ENCODE measurements around the gene COL26A1.
"Not testable (repeated sequence)": the region's sequence is repeated elsewhere in the genome, so short reads cannot be mapped to it uniquely, and the experiment has no call there.

COL26A1 gene

DNA sequence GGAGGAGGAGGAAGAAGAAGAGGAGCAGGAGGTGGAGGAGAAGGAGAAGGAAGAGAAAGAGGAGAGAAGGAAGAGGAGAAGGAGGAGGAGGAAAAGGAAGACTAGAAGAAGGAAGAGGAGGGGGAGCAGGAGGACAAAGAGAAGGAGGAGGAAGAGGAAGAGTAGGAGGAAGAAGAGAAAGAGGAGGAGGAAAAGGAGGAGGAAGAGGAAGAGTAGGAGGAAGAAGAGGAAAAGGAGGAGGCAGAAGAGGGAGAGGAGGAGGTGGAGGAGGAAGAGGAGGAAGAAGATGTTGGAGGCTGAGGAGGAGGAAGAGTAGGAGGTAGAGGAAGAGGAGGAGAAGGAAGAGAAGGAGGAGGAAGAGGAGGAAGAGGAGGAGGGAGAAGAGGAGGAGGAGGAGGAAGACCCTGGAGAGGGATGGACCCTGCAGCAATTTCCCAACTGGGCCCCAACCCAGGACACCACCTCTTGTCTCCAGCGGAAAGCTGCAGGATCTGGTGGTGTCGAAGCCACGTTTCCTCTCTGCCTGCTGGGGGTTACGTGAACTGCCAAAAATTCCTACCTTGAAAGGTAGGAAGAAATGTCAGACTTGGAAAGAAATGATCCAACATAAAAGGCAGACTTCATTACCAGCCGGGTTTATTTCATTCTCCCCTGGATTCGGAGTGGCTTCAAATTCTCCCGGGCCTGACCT lies 38.9 kb downstream of the COL26A1 start:
- no peak for DNase-seq (ENCODE audit: low read depth in 2 of 2, low spot score in 1 of 2)

DNA sequence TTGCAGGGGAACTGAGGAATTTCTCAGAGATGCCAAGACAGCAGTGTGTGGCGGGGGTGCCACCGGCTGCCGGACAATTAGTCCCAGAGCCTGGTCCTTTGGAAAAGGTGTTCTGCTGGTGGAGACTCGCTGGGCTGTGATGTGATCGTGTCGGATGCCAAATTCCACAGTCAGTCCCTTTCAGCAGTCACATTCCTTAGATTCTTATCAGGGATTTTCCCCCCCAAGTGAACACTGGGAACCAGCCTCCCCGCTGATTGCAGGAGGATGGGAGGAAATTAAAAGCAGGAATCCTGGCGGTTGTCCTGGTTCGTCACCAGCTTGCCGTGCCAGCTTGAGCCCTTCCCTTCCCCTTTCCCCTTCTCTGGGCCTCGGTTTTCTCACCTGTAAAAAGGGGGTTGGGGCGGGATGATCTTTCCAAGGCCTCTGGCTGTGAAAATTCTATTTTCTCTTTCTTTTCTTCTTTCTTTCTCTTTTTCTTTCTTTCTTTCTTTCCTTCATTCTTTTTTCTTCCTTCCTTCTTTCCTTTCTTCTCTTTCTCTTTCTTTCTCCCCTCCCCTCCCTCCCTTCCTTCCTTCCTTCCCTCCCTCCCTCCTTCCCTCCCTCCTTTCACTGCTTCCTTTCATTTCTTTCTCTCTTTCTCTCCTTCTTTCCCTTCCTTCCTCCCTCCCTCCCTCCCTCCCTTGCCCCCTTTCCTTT lies 39.6 kb downstream of the COL26A1 start:
- no peak for DNase-seq (ENCODE audit: low read depth in 2 of 2, low spot score in 1 of 2)

DNA sequence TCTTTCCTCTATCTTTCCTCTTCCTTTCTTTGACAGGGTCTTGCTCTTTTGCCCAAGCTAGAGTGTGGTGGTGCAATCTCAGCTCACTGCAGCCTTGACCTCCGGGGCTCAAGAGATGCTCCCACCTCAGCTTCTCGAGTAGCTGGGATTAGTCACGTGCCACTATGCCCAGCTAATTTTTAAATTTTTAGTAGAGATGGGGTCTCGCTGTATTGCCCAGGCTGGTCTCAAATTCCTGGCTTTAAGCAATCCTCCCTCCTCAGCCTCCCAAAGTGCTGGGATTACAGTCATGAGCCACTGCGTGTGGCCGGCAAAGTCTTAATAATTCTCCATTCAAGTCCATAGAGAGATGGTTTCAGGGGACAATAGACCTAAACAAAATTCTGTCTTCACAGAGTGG lies 40.2 kb downstream of the COL26A1 start:
- no peak for DNase-seq (ENCODE audit: low read depth in 2 of 2, low spot score in 1 of 2)

DNA sequence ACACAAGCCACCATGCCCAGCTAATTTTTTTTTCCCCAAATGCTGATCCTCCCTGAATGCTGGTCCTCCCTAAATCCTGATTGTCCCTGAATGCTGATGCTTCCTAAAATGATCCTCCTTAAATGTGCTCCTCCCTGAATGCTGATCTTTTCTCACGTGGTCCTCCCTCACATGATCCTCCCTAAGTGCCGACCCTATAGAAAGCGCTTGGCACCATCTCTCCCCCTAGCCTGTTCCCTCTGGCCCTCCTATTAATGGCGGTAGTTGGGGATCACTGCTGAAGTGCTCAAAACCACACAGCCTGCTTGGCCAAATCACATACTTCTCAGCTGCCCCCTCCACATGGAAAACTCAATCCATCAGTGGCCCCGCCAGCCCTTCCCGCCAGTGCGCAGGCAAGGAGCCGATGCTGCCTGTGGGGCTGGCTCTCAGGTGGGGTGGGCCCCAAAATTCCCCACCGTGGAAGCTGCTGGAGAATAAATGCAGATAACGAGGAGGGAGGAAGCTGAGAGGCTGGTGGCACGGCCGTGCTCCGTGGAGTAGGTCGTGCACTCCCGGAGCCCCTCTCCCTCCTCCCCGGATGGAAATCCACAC lies 42.9 kb downstream of the COL26A1 start:
- no peak for DNase-seq (ENCODE audit: low read depth in 2 of 2, low spot score in 1 of 2)

DNA sequence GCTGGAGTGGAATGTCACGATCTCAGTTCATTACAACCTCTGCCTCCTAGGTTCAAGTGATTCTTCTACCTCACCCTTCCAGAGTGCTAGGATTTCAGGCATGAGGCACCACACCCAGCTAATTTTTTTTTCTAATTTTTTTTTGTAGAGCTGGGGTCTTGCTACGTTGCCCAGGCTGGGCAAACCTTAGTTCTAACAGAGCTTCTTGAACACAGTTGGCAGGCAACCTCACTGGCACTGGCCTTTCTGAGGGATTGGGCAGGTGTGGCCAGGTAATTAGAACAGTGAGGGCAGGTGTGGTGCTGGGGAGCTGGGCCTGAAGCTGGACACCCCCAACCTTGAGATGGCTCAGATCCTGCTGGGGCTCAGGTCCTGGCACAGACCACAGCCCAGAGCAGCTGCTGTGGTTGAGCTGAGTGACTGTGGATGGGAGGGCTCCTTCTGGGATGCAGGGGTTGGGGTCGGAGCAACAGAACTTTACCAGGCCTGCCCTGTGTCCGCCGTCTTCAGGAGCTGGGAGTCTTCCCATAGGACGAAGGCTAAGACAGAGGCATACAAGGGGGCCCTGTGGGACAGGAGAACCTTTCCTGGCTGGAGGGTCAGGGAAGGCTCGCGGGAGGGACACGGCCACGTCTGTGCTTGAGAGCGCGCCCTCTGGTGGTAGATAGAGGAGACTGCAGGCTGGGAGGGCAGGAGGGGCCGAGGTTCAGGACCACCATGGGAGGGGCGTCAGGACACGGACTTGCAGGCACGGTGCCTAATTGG lies 48.2 kb downstream of the COL26A1 start:
- DNase-seq (ENCODE audit: low read depth in 2 of 2, low spot score in 1 of 2), result peak in 1 of 2 donors; percentile 17

DNA sequence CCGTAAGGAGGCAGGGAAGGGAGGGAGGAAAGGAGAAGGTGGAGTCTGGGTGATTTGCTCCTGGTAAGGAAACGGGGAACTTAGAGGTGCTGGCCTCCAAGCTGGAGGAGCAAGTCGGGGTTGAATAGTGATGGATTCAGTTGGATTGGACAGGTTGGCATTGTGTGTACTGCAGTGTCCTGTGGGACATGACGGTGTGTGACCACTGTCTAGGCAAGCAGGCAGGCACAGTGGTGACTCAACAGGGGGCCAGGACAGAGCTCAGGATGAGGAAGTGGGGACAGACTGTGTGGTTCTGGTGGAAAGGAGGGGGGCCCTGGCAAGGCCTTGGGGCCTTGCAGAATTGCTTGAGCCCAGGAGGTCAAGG lies 48.8 kb downstream of the COL26A1 start:
- DNase-seq (ENCODE audit: low read depth in 2 of 2, low spot score in 1 of 2), result no peak

DNA sequence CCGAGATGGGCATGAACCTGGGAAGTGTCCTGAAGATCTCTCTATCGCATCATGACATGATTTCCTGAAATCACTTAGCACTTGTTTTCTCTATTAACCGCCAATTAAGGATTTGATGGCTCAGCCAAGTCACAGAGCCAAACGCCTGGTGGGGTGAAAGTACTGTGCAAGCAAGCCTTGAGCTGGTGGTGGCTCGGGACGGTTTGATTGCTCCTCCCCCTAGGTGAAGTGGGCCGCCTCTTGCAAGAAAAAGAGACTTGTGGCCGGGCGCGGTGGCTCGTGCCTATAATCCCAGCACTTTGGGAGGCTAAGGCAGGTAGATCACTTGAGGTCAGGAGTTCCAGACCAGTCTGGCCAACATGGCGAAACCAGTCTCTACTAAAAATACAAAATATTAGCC lies 50.3 kb downstream of the COL26A1 start:
- no peak for DNase-seq (ENCODE audit: low read depth in 2 of 2, low spot score in 1 of 2)

DNA sequence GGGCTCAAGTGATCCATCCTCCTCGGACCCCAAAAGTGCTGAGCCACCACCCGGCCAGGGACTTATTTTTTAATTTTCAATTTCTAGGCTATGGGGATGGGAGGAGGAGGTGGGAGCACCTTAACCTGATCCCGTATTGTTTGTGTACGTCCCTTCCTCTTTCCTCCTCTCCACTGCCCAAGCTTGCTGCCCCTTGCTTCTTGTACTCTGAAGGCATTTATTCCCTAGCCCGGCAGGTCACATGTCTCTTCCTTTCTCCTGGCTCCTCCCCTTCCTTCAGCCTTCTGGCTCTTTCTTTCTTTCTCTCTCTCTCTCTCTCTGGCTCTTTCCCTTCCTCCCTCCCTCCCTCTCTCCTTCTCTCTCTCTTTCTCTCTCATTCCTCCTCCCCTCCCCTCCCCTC lies 56.0 kb downstream of the COL26A1 start:
- no peak for DNase-seq (ENCODE audit: low read depth in 2 of 2, low spot score in 1 of 2)

DNA sequence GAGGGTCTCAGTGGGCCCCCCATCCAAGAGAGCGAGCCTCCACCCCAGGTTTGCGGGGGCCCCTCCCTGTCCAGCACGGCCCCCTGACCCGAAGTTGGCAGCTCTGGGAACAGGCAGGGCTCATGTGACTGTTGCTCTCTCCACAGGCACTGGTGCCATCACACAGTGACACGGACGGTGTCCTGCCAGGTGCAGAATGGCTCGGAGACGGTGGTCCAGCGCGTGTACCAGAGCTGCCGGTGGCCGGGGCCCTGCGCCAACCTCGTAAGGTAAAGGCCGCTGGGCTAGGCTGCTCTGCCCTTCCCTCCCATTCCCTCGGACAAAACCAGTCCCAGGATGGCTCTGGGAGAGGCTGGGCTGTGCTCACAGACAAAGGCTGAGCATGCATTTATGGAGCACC lies 57.2 kb downstream of the COL26A1 start:
- no peak for DNase-seq (ENCODE audit: low read depth in 2 of 2, low spot score in 1 of 2)

DNA sequence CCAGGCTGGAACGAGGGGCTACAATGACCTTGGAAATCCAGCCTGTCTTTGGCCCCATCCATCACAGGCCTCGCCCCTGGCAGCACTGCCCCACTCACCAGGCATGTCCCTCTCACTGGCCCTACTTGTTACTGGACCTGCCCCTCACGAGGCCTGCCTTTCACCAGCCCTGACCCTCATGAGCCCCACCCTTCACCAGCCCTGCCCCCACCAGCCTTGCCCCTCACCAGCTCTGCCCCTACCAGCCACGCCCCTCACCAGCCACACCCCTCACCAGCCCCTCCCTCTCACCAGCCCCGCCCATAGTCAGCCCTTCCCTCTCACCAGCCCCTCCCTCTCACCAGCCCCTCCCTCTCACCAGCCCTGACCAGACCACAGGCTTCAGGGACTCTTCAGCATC lies 57.8 kb downstream of the COL26A1 start:
- DNase-seq (ENCODE audit: low read depth in 2 of 2, low spot score in 1 of 2), result no peak

DNA sequence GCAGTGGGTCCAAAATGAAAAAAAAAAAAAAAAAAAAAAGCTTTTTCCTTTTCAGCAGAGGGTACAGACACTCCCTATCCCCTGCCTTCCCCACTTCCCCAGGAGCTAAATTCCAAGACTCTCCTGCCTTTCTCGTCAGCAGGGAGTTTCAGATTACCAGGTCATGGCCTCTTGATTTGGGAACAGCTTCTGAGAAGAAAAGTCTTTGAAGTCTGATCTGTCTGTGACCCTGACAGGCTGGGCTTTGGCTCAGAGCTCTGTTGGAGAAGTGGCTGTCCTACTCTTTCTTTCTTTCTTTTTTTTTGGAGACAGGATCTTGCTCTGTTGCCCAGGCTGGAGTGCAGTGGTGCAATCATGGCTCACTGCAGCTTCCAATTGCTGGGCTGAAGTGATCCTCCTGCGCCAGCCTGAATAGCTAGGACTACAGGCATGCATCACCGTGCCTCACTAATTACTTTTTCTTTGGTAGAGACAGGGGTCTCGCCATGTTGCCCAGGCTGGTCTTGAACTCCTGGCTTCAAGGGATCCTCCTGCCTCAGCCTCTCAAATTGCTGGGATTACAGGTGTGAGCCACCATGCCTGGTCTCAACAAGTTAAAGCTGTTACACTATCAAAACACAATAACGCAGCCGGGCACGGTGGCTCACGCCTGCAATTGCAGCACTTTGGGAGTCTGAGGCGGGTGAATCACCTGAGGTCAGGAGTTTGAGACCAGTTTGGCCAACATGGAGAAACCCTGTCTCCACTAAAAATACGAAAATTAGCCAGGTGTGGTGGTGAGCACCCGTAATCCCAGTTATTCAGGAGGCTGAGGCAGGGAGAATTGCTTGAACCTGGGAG lies 59.9 kb downstream of the COL26A1 start:
- no peak for DNase-seq (ENCODE audit: low read depth in 2 of 2, low spot score in 1 of 2)

DNA sequence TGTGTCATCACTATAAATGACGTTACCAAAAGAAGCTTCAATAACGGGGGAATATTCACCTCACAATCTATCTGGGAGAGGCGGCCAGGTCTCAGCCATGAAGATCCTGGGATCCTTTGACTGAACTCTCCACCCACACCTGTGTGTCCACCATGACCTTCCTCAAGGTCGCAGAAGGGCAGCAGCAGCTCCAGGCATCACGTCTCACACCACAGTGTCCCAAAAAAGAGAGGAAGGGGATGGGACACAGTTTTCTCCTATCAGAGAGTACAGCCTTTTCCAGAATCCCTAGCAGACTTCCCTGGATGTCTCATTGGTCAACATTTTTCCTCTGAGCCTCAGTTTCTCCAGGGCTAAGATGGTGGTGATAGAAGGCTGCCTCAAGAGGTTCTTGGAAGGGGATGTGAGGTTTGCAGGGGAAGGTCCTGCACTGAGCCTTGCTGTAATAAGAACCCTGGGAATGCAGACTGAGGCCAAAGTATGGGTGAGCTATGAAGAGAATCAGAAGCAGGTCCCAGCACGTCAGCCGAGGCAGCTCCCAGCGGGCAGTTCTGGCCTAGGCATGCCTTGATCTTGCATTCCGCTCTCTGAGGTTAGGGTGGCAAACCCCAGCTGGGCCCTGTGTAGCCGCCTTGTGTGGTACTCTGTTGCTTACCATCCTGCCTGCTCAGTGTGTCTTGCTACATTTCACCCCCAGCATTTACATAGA lies 63.8 kb downstream of the COL26A1 start:
- no peak for DNase-seq (ENCODE audit: low read depth in 2 of 2, low spot score in 1 of 2)

DNA sequence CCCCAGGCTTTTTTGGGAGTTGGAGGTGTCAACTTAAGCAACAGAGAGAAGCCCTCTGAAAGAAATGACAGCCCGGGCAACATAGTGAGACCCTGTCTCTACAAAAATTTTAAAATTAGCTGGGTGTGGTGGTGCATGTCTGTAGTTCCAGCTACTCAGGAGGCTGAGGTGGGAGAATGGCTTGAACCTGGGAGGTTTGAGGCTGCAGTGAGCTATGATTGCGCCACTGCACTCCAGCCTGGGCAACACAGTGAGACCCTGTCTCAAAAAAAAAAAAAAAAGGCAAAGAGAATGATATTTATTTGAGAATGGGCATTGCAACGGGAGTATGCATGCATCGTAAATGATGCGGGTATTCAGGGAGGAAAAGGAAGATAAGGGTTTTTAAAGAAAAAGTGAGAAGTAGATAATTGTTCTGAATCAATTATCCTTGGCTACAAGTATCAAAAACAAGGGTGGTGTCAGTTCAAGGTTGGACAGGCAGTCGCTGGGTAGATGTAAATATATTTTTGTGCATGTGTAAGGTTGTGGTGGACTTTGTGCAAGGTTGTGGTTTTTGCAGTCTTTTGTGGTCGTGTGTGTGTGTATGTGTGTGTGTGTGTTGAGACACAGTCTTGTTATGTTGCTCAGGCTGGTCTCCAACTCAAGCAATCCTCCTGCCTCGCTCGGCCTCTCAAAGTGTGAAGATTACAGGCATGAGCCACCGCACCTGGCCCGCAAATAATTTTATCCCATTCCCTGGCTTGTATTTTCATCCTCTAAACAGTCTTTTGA lies 65.6 kb downstream of the COL26A1 start:
- no peak for DNase-seq (ENCODE audit: low read depth in 2 of 2, low spot score in 1 of 2)

DNA sequence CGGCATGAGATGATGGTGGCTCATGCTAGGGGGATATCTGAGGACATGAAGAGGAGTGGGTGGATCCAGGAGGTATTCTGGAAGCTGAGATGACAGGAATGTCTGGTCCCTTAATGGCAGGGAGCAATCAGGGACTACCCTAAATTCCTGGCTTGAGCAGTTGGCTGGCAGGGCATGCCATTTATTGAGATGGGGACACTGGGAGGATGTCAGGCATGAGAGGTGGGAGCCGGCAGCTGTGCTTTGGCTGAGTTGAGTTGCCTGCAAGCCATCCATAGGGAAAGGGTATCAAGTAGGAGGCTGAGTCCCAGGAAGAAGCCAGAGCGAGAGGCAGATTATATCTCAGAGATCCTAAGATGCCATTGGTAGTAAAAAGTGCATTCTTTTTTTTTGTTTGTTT lies 69.6 kb downstream of the COL26A1 start:
- DNase-seq (ENCODE audit: low read depth in 2 of 2, low spot score in 1 of 2), result no peak

DNA sequence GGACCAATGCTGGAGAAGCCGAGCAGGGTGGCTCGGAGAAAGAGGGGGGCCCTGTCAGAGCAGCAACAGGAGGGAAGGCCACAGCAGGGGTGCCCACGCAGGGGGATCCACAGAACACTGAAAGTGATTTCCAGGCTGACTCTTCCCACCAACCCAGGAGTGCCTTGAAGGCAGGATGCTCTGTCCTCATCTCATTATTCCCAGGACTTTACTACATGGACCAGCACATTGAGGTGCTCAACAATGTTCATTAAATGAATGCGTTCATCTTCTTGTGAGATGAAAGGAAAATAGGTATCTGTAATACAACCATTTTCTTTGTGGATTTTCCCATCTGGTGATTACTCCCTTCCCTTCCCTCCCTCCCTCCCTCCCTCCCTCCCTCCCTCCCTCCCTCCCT lies 71.0 kb downstream of the COL26A1 start:
- DNase-seq (ENCODE audit: low read depth in 2 of 2, low spot score in 1 of 2), result no peak

DNA sequence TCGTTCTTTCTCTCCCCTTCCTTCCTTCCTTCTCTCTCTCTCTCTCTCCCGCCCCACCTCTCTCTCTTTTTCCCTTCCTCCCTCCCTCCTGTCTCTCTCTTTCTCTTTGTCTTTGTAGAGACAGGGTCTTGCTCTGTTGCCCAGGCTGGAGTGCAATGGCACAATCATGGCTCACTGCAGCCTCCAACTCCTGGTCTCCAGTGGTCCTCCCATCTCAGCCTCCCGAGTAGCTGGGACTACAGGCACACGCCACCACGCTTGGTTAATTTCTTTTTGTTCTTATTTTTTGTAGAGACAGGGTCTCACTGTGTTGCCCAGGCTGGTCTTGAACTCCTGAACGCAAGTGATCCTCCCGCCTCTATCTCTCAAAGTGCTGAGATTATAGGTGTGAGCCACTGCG lies 71.5 kb downstream of the COL26A1 start:
- DNase-seq (ENCODE audit: low read depth in 2 of 2, low spot score in 1 of 2), result not testable (repeated sequence)

DNA sequence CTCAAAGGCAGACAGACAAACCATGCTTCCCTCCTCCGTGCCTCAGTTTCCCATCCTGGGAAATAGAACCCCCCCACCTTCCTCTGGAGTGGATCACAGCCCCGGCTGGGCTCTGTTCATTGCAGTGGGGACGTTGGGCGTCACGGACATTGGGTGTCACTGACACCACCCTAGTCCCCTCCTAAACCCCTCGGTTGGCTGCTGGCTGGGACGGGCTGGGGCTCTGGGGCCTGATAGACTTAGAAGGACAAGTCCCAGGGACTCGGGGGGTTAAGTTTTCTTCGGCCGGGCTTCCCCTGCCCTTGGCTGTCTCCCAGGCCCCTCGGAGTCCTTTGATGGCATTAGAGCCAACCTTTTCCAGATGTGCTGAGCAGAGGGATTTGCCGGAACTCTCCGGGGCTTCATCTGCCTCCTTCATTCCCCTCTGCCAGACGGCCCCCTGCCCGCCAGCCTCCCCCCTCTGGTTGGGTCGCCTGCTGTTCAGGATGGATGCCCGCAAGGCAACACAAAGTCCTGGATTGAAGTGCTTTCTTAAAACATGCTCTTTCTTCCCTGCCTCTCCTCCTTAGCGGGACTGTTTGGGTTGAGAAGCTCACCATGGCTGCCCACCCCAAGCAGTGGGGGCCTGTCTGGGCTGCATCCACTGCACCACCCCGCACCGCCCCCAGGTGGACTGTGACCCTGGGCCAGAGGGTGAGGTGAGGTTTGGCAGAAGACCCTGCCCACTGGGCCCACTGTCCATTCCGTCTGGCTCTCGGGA lies 73.0 kb downstream of the COL26A1 start:
- DNase-seq (ENCODE audit: low read depth in 2 of 2, low spot score in 1 of 2), result no peak

DNA sequence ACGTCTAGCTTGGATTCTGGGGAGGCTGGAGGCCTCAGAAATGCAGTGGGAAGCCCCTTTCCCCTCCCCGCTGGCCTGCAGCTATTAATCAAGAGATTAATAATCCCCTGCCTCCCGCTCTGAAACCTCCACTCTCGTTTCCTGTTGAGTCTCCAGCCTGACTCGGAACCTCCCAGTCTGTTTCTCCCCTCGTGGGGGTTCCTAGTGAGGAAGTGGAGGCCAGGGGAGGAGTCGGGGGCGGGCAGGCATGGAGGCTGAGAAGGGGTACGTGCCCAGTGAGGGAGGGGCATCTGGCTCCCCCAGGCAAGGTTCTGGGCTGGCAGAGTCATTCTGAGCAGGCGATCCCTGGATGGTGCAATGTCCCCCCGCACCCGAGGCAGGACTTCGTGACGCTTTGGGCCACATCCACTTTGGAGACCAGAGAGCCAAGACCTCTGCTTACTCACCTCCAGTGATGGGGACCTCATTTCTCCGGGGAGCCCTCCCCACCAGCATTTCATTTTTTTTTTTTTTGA lies 73.6 kb downstream of the COL26A1 start:
- DNase-seq (ENCODE audit: low read depth in 2 of 2, low spot score in 1 of 2), result no peak
